Stimulated activated CD4-positive, alpha-beta T cell treated with anti-CD3 and anti-CD28 coated beads, Interleukin-1b, Interleukin-23, amount 100 ng/mL, for 1 hour (primary cell): ENCODE measurements around the gene KLK13.

Experiments
- DNase-seq, 2 donors: peaks; one replicate each; pipeline ENCODE4 v3.0.0-alpha.2; 2020; ENCODE audit warnings: low read depth in 2 of 2

KLK13 gene

GRCh38 chr19:51060973-51061372 is 3.9 kb downstream of the KLK13 start:
- no peak for DNase-seq

- no peak for DNase-seq
Observed at GRCh38 chr19:51060336-51060735, 4.6 kb downstream of the KLK13 start.

- no peak for DNase-seq
Observed at GRCh38 chr19:51059715-51060114, 5.2 kb downstream of the KLK13 start.

- no peak for DNase-seq
Observed at GRCh38 chr19:51055866-51056265, 9.0 kb downstream of the KLK13 start.

- DNase-seq, result no peak
Observed at GRCh38 chr19:51047031-51047335, 17.9 kb downstream of the KLK13 start.

- DNase-seq, result no peak
Observed at GRCh38 chr19:51044327-51044726, 20.6 kb downstream of the KLK13 start.

GRCh38 chr19:51043497-51043896 is 21.4 kb downstream of the KLK13 start:
- no peak for DNase-seq

- no peak for DNase-seq
Observed at GRCh38 chr19:51040151-51040550, 24.7 kb downstream of the KLK13 start.

GRCh38 chr19:51036519-51036918 is 28.4 kb downstream of the KLK13 start:
- no peak for DNase-seq

- DNase-seq, result no peak
Observed at GRCh38 chr19:51034704-51035103, 30.2 kb downstream of the KLK13 start, which contains the start of gene KLK12. TSS of gene KLK12 (minus strand) at chr19:51035002. CDS start at chr19:51034621, 381 bp downstream.

GRCh38 chr19:51031880-51032225 is 33.0 kb downstream of the KLK13 start:
- no peak for DNase-seq

- DNase-seq, result no peak
Observed at GRCh38 chr19:51031220-51031879, 33.5 kb downstream of the KLK13 start.

GRCh38 chr19:51030631-51031030 is 34.3 kb downstream of the KLK13 start:
- no peak for DNase-seq

GRCh38 chr19:51029718-51030117 is 35.2 kb downstream of the KLK13 start:
- DNase-seq, result no peak

- no peak for DNase-seq
Observed at GRCh38 chr19:51027873-51028272, 37.0 kb downstream of the KLK13 start.

GRCh38 chr19:51027126-51027806 is 37.6 kb downstream of the KLK13 start:
- no peak for DNase-seq

GRCh38 chr19:51026554-51026831 is 38.4 kb downstream of the KLK13 start, which contains the start of gene KLK11:
TSS of gene KLK11 (minus strand) at chr19:51026616. CDS start at chr19:51025631, 985 bp downstream.
- DNase-seq, result no peak

- no peak for DNase-seq
Observed at GRCh38 chr19:51025809-51026553, 38.9 kb downstream of the KLK13 start.

GRCh38 chr19:51025401-51025800 is 39.5 kb downstream of the KLK13 start:
- DNase-seq, result no peak

GRCh38 chr19:51024924-51025323 is 40.0 kb downstream of the KLK13 start:
- no peak for DNase-seq

GRCh38 chr19:51023946-51024345 is 40.9 kb downstream of the KLK13 start:
- DNase-seq, result no peak

- no peak for DNase-seq
Observed at GRCh38 chr19:51022526-51022925, 42.4 kb downstream of the KLK13 start.

- DNase-seq, result no peak
Observed at GRCh38 chr19:51020988-51021651, 43.8 kb downstream of the KLK13 start.
